GM19099 (cell line): ENCODE measurements around the gene MICU1.

Experiments used
- POLR2A ChIP-seq: IDR thresholded peaks from 3 replicates; pipeline ENCODE4 v1.6.1; 2011; ENCODE audit warnings: low read depth; ENCODE audit not compliant: insufficient read length; ENCODE audit errors: extremely low read depth

The MICU1 gene

DNA sequence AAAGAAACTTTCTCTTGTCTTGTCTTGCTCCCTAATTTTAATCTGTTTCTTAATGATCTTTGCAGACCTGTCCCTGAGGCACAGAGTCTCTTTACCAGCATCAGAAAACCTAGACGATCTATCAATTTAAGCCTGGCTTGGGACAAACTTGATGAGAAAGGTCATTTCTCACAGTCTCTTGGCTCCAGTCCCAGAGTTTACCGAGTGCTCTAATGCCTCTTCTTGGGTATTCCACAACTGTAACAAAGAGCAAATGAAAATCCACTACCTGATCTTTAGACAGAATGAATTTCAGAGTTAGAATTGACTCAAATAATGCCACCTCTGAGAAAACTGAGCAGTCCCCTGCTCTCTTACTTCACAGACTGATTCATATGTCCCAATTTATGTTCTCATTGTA, 164.8 kb downstream of the MICU1 start:
- TF ChIP-seq POLR2A, result no peak

DNA sequence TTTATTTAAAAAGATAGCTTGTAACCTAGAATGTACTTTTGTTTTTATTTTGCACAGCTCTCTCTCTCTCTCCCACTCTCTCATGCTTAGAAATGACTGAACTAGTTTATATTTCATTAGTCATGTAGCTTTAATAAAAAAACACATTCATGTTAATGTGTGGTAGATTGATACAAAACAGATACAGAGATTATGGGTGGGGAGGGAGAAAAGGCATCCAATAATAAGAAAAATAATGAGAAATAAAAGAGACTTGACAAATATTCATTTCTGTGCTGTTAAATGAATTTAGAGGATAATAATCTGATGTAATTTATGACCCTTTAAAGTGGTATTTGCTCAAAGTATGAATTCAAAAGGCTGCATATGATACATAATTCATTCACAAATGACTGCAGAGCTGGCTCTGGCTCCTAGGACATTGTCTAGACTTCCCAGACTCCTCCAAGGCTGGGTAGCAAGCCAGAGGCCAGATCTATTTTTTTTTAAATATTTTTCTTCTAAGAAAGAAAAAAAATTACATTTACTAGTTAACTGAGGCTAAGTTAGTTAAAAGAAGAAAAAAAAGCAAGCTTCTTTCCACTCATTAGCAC, 165.5 kb downstream of the MICU1 start:
- TF ChIP-seq POLR2A, result no peak

GRCh38 chr10:72459301-72459700, 166.6 kb downstream of the MICU1 start:
- no peak for TF ChIP-seq POLR2A

DNA sequence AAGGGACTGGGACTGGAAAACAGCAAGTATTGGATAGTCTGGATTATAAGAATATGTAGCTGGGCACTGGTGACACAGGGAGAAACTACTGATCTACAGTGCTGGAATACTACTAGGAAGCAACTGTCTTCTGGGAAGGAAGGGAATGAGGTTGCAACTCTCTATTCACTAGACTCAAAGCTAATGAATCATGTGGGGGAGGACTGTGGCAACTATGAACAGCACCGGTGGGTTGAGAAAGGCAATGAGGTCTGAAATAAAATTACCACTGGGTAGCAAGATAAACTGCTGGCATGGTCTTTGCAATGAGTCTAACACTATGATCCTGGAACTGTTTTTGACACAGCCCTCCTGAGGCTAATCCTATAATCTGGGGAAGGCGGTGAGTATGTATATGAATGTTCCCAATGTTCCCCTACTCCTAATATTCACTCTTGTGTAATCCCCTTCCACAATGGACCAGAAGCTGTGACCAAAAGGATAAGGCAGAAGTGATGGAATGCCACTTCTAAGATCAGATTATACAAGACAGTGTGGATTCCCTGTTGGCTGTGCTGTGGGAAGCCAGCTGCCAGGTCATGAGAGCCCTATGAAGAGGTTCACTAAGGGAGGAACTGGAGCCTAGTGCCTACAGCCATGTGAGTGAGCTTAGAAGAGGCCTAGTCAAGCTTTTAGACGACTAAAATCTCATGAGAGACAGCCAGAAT, 169.8 kb downstream of the MICU1 start:
- TF ChIP-seq POLR2A, result no peak

DNA sequence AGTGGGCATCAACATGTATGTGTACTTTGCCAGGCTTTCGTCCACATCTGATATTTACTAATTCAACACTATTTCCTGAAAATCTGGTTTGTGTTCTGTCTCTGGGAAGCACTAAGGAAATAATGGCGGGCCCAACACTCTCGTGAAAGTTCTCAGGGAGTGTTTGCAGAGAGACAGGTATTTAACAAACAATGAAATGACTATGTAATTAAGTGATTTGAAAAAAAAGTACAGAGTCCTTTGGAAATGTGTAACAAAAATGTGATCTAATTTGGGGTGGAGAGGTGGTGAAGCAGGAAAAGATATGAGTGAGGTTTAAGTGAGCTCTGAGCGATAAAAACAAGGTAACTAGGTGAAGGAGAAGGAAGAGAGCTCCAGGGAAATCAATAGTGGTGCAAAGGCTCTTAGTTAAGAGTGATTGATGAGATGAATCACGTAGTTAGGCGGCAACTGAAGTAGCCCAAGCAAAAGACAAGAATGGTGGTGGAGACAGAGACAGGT, 175.9 kb downstream of the MICU1 start:
- no peak for TF ChIP-seq POLR2A

GRCh38 chr10:72445851-72446250, 180.0 kb downstream of the MICU1 start:
- no peak for TF ChIP-seq POLR2A

DNA sequence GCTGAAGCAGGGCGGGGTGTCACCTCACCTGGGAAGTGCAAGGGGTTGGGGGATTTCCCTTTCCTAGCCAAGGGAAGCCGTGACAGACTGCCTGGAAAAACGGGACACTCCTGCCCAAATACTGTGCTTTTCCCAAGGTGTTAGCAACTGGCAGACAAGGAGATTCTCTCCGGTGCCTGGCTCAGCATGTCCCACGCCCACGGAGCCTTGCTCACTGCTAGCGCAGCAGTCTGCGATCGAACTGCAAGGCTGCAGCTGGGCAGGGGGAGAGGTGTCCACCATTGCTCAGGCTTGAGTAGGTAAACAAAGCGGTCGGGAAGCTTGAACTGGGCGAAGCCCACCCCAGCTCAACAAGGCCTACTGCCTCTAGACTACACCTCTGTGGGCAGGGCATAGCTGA, 190.3 kb downstream of the MICU1 start:
- TF ChIP-seq POLR2A, result no peak

GRCh38 chr10:72429931-72430330, 195.9 kb downstream of the MICU1 start:
- TF ChIP-seq POLR2A, result no peak

DNA sequence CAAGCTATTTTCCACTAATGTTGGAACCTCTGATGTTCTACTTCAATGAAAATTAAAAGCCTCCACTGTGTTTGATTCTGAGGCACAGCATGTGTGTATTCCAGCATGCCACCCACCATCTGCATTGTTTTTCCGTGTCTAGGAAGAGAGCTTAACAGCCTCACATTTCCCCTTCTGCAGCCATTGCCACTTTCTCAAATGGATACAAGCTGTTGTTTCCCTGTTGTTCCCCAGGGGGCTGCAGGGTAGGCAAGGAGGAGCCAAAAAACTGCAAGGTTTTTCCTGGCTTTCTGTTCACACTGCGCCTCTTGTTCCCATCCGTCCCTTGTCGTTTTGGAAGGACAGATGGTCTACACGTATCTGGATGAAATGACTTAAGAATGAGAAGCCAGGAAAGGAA, 198.9 kb downstream of the MICU1 start:
- TF ChIP-seq POLR2A, result no peak

GRCh38 chr10:72425133-72425532, 200.7 kb downstream of the MICU1 start:
- TF ChIP-seq POLR2A, result no peak

- no peak for TF ChIP-seq POLR2A
These were observed 201.3 kb downstream of the MICU1 start for GRCh38 chr10:72424561-72424960.

GRCh38 chr10:72423426-72423825, 202.5 kb downstream of the MICU1 start:
- TF ChIP-seq POLR2A, result no peak

DNA sequence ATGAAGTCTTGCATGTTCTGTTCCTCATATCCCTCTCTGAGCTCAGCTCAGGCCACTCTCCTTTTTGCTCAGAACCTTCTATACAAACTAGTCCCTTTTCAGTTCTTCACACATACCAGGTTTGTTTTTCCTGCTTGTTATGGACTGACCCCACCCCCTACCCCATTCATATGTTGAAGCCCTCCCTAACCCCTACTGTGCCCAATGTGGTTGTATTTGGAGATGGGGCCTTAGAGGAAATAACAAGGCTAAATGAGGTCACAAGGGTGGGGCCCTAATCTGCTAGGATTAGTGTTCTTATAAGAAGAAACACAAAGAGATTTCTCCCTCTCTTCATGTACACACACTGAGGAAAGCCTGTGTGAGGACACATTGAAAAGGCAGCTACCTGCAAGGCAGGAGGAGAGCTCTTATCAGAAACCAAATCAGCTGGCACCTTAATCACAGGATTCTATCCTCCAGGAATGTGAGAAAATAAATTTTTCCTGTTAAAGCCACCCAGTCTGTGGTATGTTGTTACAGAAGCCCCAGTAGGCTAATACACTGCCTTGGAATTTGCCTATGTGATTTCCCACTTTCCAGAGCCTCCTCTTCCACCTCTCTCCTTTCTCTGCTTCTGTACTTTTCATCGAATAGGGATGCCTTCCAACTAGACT, 203.9 kb downstream of the MICU1 start:
- TF ChIP-seq POLR2A, result no peak

DNA sequence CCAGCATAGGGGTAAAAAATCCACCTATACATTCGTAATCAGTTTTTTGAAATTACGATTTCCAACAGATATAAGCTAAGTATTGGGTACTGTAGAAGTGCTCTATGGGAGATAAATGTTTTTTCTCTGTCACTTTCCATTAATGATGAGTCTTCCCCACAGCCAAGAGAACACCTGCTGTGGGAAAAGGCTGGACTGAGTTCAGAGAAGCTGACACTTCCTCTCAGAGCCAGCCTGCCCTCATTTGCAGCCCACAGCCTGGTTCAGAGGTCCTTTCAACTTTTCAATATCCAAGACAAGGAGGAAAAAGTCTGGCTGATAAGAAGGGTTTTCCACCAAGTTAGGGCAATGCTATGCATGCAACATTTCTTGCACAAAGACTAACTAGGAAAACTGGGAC, 206.6 kb downstream of the MICU1 start:
- TF ChIP-seq POLR2A, result no peak

DNA sequence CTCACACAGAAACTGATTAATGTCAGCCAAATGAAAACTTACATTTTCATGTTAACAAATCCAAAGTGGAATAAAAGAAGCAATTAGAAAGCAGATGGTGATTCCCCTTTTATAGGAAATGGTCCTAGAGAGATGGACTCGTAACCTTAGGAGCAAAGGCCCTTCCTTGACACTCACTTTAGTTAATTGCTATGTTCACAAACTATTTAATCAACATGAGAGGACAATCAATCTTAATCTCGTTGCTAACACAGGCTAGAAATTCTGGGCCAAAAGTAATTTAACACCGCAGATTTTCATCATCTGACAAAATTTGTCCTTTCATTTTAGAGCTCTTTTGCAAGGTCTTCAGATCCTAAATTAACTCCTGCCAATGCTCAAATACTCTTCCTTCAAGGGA, 207.2 kb downstream of the MICU1 start:
- no peak for TF ChIP-seq POLR2A

DNA sequence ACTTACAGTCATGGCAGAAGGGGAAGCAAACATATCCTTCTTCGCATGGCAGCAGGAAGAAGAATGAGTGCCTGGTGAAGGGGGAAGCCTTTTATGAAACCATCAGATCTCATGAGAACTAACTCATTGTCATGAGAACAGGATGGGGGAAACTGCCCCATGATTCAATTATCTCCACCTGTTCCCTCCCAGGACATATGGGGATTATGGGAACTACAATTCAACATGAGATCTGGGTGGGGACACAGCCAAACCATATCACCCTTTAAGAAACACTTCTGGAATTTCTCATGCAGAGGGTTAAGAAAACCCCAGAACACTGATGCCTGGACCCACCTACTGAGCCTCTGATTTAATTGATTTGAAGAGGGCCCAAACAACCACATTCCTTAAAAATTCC, 207.9 kb downstream of the MICU1 start:
- TF ChIP-seq POLR2A, result no peak
